GM23338 (cell line): ENCODE data around the gene EXOC4. TPM values are rescaled to one million over a fixed set of nuclear protein-coding genes. Genes with fewer than 3 reads are reported as not detected.

Experiments
- ATAC-seq: fragments of 200-7000 bp; cut with Tn5 transposase; 3 replicates; pipeline ENCODE4 v1.9.1; 2020
- DNase-seq: peaks from one replicate; pipeline ENCODE4 v3.0.0-alpha.2; 2015; ENCODE audit warnings: low spot score
- H2AFZ ChIP-seq: fragments of 200-600 bp; sonication (generic); 2 replicates; pipeline ENCODE4 v1.8.0; 2016; ENCODE audit warnings: antibody characterized with exemption, mild to moderate bottlenecking, moderate library complexity
- H3F3A ChIP-seq: fragments of 200-600 bp; sonication (generic); replicated peaks from 2 replicates; pipeline ENCODE4 v1.8.0; 2017; ENCODE audit warnings: antibody characterized with exemption, mixed run types, low read depth
- H3K27ac ChIP-seq: fragments of 200-600 bp; sonication (generic); 2 replicates; pipeline ENCODE4 v1.6.1; 2016; ENCODE audit warnings: low read depth
- H3K27me3 ChIP-seq: fragments of 200-600 bp; sonication (generic); 2 replicates; pipeline ENCODE4 v1.8.0; 2016; ENCODE audit warnings: mild to moderate bottlenecking, mixed run types, moderate library complexity; ENCODE audit not compliant: insufficient read depth
- H3K36me3 ChIP-seq: fragments of 200-600 bp; sonication (generic); 2 replicates; pipeline ENCODE4 v1.8.0; 2016; ENCODE audit warnings: mild to moderate bottlenecking; ENCODE audit not compliant: insufficient read depth
- H3K4me1 ChIP-seq: fragments of 200-600 bp; sonication (generic); 2 replicates; pipeline ENCODE4 v1.8.0; 2016; ENCODE audit warnings: mild to moderate bottlenecking, moderate library complexity; ENCODE audit not compliant: insufficient read depth
- H3K4me2 ChIP-seq: fragments of 200-600 bp; sonication (generic); 2 replicates; pipeline ENCODE4 v1.7.1; 2017; ENCODE audit warnings: mixed run types
- H3K4me3 ChIP-seq: fragments of 200-600 bp; sonication (generic); 2 replicates; pipeline ENCODE4 v1.6.1; 2016; ENCODE audit warnings: mixed run types
- H3K79me2 ChIP-seq: fragments of 200-600 bp; sonication (generic); replicated peaks from 2 replicates; pipeline ENCODE4 v1.8.0; 2017; ENCODE audit warnings: mild to moderate bottlenecking; ENCODE audit not compliant: insufficient read depth
- H3K9me2 ChIP-seq: fragments of 200-600 bp; sonication (generic); 2 replicates; pipeline ENCODE4 v1.8.0; 2017; ENCODE audit not compliant: insufficient read depth
- H4K20me1 ChIP-seq: fragments of 200-600 bp; sonication (generic); replicated peaks from 2 replicates; pipeline ENCODE4 v1.8.0; 2017; ENCODE audit warnings: mild to moderate bottlenecking; ENCODE audit not compliant: insufficient read depth
- H3K27ac Mint-ChIP-seq: 2 replicates; pipeline ENCODE4 v1.8.0; 2020; ENCODE audit warnings: inconsistent platforms, mild to moderate bottlenecking, moderate library complexity, mixed read lengths
- H3K27me3 Mint-ChIP-seq: 3 replicates; pipeline ENCODE4 v1.8.0; 2022; ENCODE audit warnings: low read depth, mild to moderate bottlenecking, moderate library complexity, mixed read lengths, inconsistent platforms; ENCODE audit not compliant: insufficient read depth, poor library complexity
- H3K36me3 Mint-ChIP-seq: 3 replicates; pipeline ENCODE4 v1.8.0; 2021; ENCODE audit warnings: low read depth, mild to moderate bottlenecking, inconsistent platforms, moderate library complexity, mixed read lengths
- H3K4me1 Mint-ChIP-seq: 3 replicates; pipeline ENCODE4 v1.8.0; 2020; ENCODE audit warnings: mild to moderate bottlenecking, inconsistent platforms, mixed read lengths
- H3K4me3 Mint-ChIP-seq: 3 replicates; pipeline ENCODE4 v1.8.0; 2021; ENCODE audit warnings: moderate library complexity, mild to moderate bottlenecking, inconsistent platforms, mixed read lengths
- H3K9me3 Mint-ChIP-seq: 3 replicates; pipeline ENCODE4 v1.8.0; 2020; ENCODE audit warnings: moderate library complexity, mild to moderate bottlenecking, inconsistent platforms, mixed read lengths
- CREB1 ChIP-seq: fragments of 250-450 bp; sonication (Bioruptor Pico); IDR thresholded peaks from 2 replicates; pipeline ENCODE4 v1.5.0; 2020; ENCODE audit warnings: low read depth, mild to moderate bottlenecking, moderate library complexity
- EZH2 ChIP-seq: fragments of 200-600 bp; sonication (generic); IDR thresholded peaks from one replicate; pipeline ENCODE4 v1.8.0; 2017; ENCODE audit warnings: antibody characterized with exemption, mild to moderate bottlenecking, low read depth; ENCODE audit not compliant: unreplicated experiment
- EZH2phosphoT487 ChIP-seq: fragments of 200-600 bp; sonication (generic); IDR thresholded peaks from one replicate; pipeline ENCODE4 v1.8.1; 2018; ENCODE audit warnings: antibody characterized with exemption; ENCODE audit not compliant: unreplicated experiment
- JUNB ChIP-seq: IDR thresholded peaks from one replicate; pipeline ENCODE4 v1.6.1; 2016; ENCODE audit warnings: antibody characterized with exemption; ENCODE audit not compliant: unreplicated experiment
- STAT1 ChIP-seq: IDR thresholded peaks from one replicate; pipeline ENCODE4 v1.6.1; 2016; ENCODE audit warnings: antibody characterized with exemption; ENCODE audit not compliant: unreplicated experiment
- ZNF331 ChIP-seq: fragments of 250-450 bp; sonication (Bioruptor Pico); IDR thresholded peaks from 2 replicates; pipeline ENCODE4 v1.5.0; 2020; ENCODE audit warnings: low read depth, mild to moderate bottlenecking, moderate library complexity
- ZNF462 ChIP-seq: fragments of 250-450 bp; sonication (Bioruptor Pico); IDR thresholded peaks from 2 replicates; pipeline ENCODE4 v1.5.0; 2020; ENCODE audit warnings: mild to moderate bottlenecking, moderate library complexity
- polyA plus RNA-seq: library from polyadenylated mRNA; unstranded; fragments of >200 nt; fragmentation: Nextera tagmentation; extraction: Ambion mirVana; gene quantifications from 2 replicates; pipeline ENCODE4 v1.2.1, GENCODE V29; 2016
- total RNA-seq: library from RNA; depleted of rRNA; stranded (reverse); fragments of >200 nt; shearing (Covaris generic); gene quantifications from 2 replicates; pipeline ENCODE4 v1.2.3, GENCODE V29; 2014

Gene EXOC4
- total and polyA plus RNA-seq, 2 experiments from 2014 or later = 37.5 to 52.7 TPM

- TF ChIP-seq EZH2phosphoT487 (no peak), CREB1 (CRISPR knock-in tag) (no peak), JUNB (no peak), ZNF462 (no peak)
Observed at GRCh38 chr7:134060874-134061273, 808.0 kb downstream of the EXOC4 start (continued).

- Mint-ChIP-seq H3K36me3 (peaks cover 9% of the 10 kb centered on the region), H3K27ac (no peak overlapping the region), H3K4me3 (no peak overlapping the region), H3K27me3 (peaks cover 4% of the 10 kb centered on the region), H3K4me1 (peaks cover 6% of the 10 kb centered on the region; the same call in 2 of the 3 replicates), H3K9me3 (no peaks in the 10 kb centered on the region)
- Histone ChIP-seq H3K27me3 (no peaks in the 10 kb centered on the region), H3K36me3 (no peaks in the 10 kb centered on the region), H2AFZ (no peak overlapping the region), H3K4me3 (no peak overlapping the region), H3F3A (no peaks in the 10 kb centered on the region), H3K79me2 (no peaks in the 10 kb centered on the region), H3K4me2 (no peak overlapping the region), H3K4me1 (no peaks in the 10 kb centered on the region), H4K20me1 (no peaks in the 10 kb centered on the region), H3K27ac (no peak overlapping the region), H3K9me2 (no peaks in the 10 kb centered on the region)
- DNase-seq (no peak), ATAC-seq (no peak)
- TF ChIP-seq STAT1 = no peak
- TF ChIP-seq JUNB = no peak
- TF ChIP-seq ZNF331 = no peak
- no peak for TF ChIP-seq EZH2
- no peak for TF ChIP-seq CREB1 (CRISPR knock-in tag)
- TF ChIP-seq EZH2phosphoT487 = no peak
- TF ChIP-seq ZNF462 = no peak
Observed at GRCh38 chr7:134062460-134062859, 809.6 kb downstream of the EXOC4 start.
